ENCODE results near the gene C10orf62.

The C10orf62 gene

GRCh38 chr10:97546456-97547270, 42.9 kb upstream of the C10orf62 start:
- peaks cover 2% of the 10 kb centered on the region for H3K79me2 ChIP-seq
- H3K4me2 ChIP-seq (ENCODE audit: low read length), result no peak overlapping the region
- H3K9ac ChIP-seq, result no peak overlapping the region
- no peak for TF ChIP-seq CTCF (IDR thresholded peaks at IDR 0.05)
- H3K27me3 ChIP-seq (ENCODE audit: control insufficient read depth, insufficient read depth, low read length), result no peaks in the 10 kb centered on the region
- no peaks in the 10 kb centered on the region for H3K36me3 ChIP-seq (ENCODE audit: control insufficient read depth, insufficient read depth, low read length)
- H3K4me3 ChIP-seq (ENCODE audit: low read depth, low read length), result no peak overlapping the region
- no peaks in the 10 kb centered on the region for H3K9me3 ChIP-seq (ENCODE audit: control insufficient read depth, low read length)
- H3K4me1 ChIP-seq, result peaks cover 12% of the 10 kb centered on the region
- no peak overlapping the region for H2AFZ ChIP-seq
- no peak overlapping the region for H3K27ac ChIP-seq

- Histone ChIP-seq H2AFZ (no peak overlapping the region), H3K79me2 (peaks cover 2% of the 10 kb centered on the region), H3K4me2 (ENCODE audit: low read length) (no peak overlapping the region), H3K9me3 (ENCODE audit: control insufficient read depth, low read length) (no peaks in the 10 kb centered on the region), H3K9ac (no peak overlapping the region), H3K4me3 (ENCODE audit: low read depth, low read length) (no peak overlapping the region), H3K27ac (no peak overlapping the region), H3K4me1 (peaks cover 9% of the 10 kb centered on the region), H3K36me3 (ENCODE audit: control insufficient read depth, insufficient read depth, low read length) (no peaks in the 10 kb centered on the region), H3K27me3 (ENCODE audit: control insufficient read depth, insufficient read depth, low read length) (no peaks in the 10 kb centered on the region)
- TF ChIP-seq CTCF (IDR thresholded peaks at IDR 0.05), result no peak
Observed at GRCh38 chr10:97547271-97547600, 42.3 kb upstream of the C10orf62 start.

GRCh38 chr10:97547962-97548361, 41.6 kb upstream of the C10orf62 start:
- no peak for TF ChIP-seq CTCF (IDR thresholded peaks at IDR 0.05)
- H3K4me1 ChIP-seq, result peaks cover 1% of the 10 kb centered on the region

GRCh38 chr10:97548828-97549455, 40.6 kb upstream of the C10orf62 start:
- TF ChIP-seq CTCF (IDR thresholded peaks at IDR 0.05), result no peak
- Histone ChIP-seq H3K36me3 (ENCODE audit: control insufficient read depth, insufficient read depth, low read length) (no peaks in the 10 kb centered on the region), H3K9ac (no peak overlapping the region)

More at GRCh38 chr10:97547962-97548361, 41.6 kb upstream of the C10orf62 start:
- Histone ChIP-seq H3K4me3 (ENCODE audit: low read depth, low read length) (no peak overlapping the region), H3K27me3 (ENCODE audit: control insufficient read depth, insufficient read depth, low read length) (no peaks in the 10 kb centered on the region), H3K27ac (no peak overlapping the region), H3K36me3 (ENCODE audit: control insufficient read depth, insufficient read depth, low read length) (no peaks in the 10 kb centered on the region), H3K9ac (no peak overlapping the region), H3K79me2 (peaks cover 2% of the 10 kb centered on the region), H2AFZ (no peak overlapping the region), H3K9me3 (ENCODE audit: control insufficient read depth, low read length) (no peaks in the 10 kb centered on the region), H3K4me2 (ENCODE audit: low read length) (no peak overlapping the region)

More at GRCh38 chr10:97548828-97549455, 40.6 kb upstream of the C10orf62 start:
- Histone ChIP-seq H3K27ac (no peak overlapping the region), H3K79me2 (peaks cover 2% of the 10 kb centered on the region), H3K9me3 (ENCODE audit: control insufficient read depth, low read length) (no peaks in the 10 kb centered on the region), H3K4me1 (peaks cover 4% of the 10 kb centered on the region), H3K4me3 (ENCODE audit: low read depth, low read length) (no peak overlapping the region), H2AFZ (no peak overlapping the region), H3K4me2 (ENCODE audit: low read length) (no peak overlapping the region), H3K27me3 (ENCODE audit: control insufficient read depth, insufficient read depth, low read length) (no peaks in the 10 kb centered on the region)
